B cell (primary cell): ENCODE results near the gene MAGEB17. TPM values are rescaled to one million over a fixed set of nuclear protein-coding genes. Genes with fewer than 3 reads are reported as not detected.

Source experiments
- ATAC-seq: fragments of 200-7000 bp; cut with Tn5 transposase; one replicate; pipeline ENCODE4 v1.10.0; 2021; ENCODE audit warnings: low read depth, mild to moderate bottlenecking, moderate number of reproducible peaks, moderate library complexity
- CTCF ChIA-PET: fragments of 350-600 bp; sonication (Branson Sonifier 250); formaldehyde crosslinking; loops from one replicate; lab custom pipeline; 2021; ENCODE audit warnings: antibody characterized with exemption, inconsistent platforms; lab: Charles Lee
- POLR2A ChIA-PET: fragments of 350-600 bp; sonication (Branson Sonifier 250); formaldehyde crosslinking; loops from one replicate; lab custom pipeline; 2021; ENCODE audit warnings: antibody characterized with exemption; lab: Charles Lee
- DNase-seq: peaks from one replicate; pipeline ENCODE4 v3.0.0; 2013
- H2AFZ ChIP-seq: 2 replicates; pipeline ENCODE4 v1.6.1; 2012; ENCODE audit warnings: mild to moderate bottlenecking, low read depth, low read length; ENCODE audit not compliant: insufficient read depth, poor library complexity, severe bottlenecking
- H3K27ac ChIP-seq, 2 donors: 1 replicate in 1 of 2; 2 replicates in 1 of 2; pipeline ENCODE4 v1.5.1; 2012 to 2013; ENCODE audit warnings: low read length in 2 of 2, mild to moderate bottlenecking in 2 of 2, moderate library complexity in 1 of 2
- H3K27me3 ChIP-seq, 4 experiments: fragments of 200-600 bp in 1 of 4; sonication (generic) in 1 of 4; replicated peaks in 1 of 4; 1 replicate in 2 of 4; 2 replicates in 2 of 4; pipeline versions ENCODE4 v1.6.1 to v1.7.0; 2013 to 2016; ENCODE audit warnings: low read length in 3 of 4, mild to moderate bottlenecking in 2 of 4, mixed read lengths in 1 of 4, moderate library complexity in 1 of 4; ENCODE audit not compliant: insufficient read depth in 4 of 4, control insufficient read depth in 3 of 4; ENCODE audit errors: control extremely low read depth in 1 of 4
- H3K36me3 ChIP-seq, 2 experiments: replicated peaks in 1 of 2; 1 replicate in 1 of 2; 2 replicates in 1 of 2; pipeline versions ENCODE4 v1.6.1 to v1.7.1; 2013; ENCODE audit warnings: low read length in 1 of 2; ENCODE audit not compliant: insufficient read depth in 2 of 2, control insufficient read depth in 1 of 2; ENCODE audit errors: control extremely low read depth in 1 of 2, extremely low read depth in 1 of 2
- H3K4me1 ChIP-seq, 2 donors: fragments of 200-600 bp in 1 of 2; sonication (generic) in 1 of 2; 1 replicate in 1 of 2; 2 replicates in 1 of 2; pipeline versions ENCODE4 v1.5.1 to v1.6.1; 2013 to 2017; ENCODE audit warnings: low read length in 2 of 2; ENCODE audit not compliant: control insufficient read depth in 2 of 2, insufficient read depth in 2 of 2
- H3K4me2 ChIP-seq: replicated peaks from 2 replicates; pipeline ENCODE3; 2012; ENCODE audit warnings: mild to moderate bottlenecking, low read depth, low read length; ENCODE audit not compliant: poor library complexity, severe bottlenecking
- H3K4me3 ChIP-seq, 5 experiments: fragments of 200-600 bp in 1 of 5; sonication (generic) in 1 of 5; 1 replicate in 3 of 5; 2 replicates in 2 of 5; pipeline versions ENCODE4 v1.5.1 to v1.7.0; 2011 to 2016; ENCODE audit warnings: low read length in 4 of 5, mild to moderate bottlenecking in 4 of 5, low read depth in 2 of 5, control low read depth in 1 of 5, moderate library complexity in 1 of 5; ENCODE audit not compliant: insufficient read depth in 1 of 5; ENCODE audit errors: control extremely low read depth in 1 of 5, extremely low read depth in 1 of 5
- H3K79me2 ChIP-seq: fragments of 200-600 bp; sonication (generic); one replicate; pipeline ENCODE4 v1.6.0; 2016; ENCODE audit warnings: low read length; ENCODE audit not compliant: control insufficient read depth, insufficient read depth
- H3K9ac ChIP-seq: fragments of 200-600 bp; sonication (generic); 2 replicates; pipeline ENCODE4 v1.6.1; 2017; ENCODE audit warnings: mild to moderate bottlenecking, low read length, moderate library complexity
- H3K9me3 ChIP-seq, 3 donors: one replicate each; pipeline versions ENCODE4 v1.6.1 to v1.7.1; 2013; ENCODE audit warnings: low read length in 2 of 3; ENCODE audit not compliant: control insufficient read depth in 2 of 3, insufficient read depth in 1 of 3; ENCODE audit errors: control extremely low read depth in 1 of 3
- H4K20me1 ChIP-seq: 2 replicates; pipeline ENCODE4 v1.6.0; 2012; ENCODE audit warnings: mild to moderate bottlenecking, low read length; ENCODE audit not compliant: insufficient read depth, control insufficient read depth, poor library complexity, severe bottlenecking
- H3K27ac Mint-ChIP-seq: one replicate; pipeline ENCODE4 v1.8.0; 2021; ENCODE audit warnings: mixed read lengths
- H3K27me3 Mint-ChIP-seq: one replicate; pipeline ENCODE4 v1.8.0; 2021; ENCODE audit warnings: mixed read lengths
- H3K4me1 Mint-ChIP-seq: one replicate; pipeline ENCODE4 v1.8.0; 2021; ENCODE audit warnings: mixed read lengths
- H3K4me3 Mint-ChIP-seq: one replicate; pipeline ENCODE4 v1.8.0; 2021; ENCODE audit warnings: mixed read lengths
- H3K9me3 Mint-ChIP-seq: one replicate; pipeline ENCODE4 v1.8.0; 2022; ENCODE audit warnings: mixed read lengths; ENCODE audit not compliant: insufficient read depth
- CTCF ChIP-seq: fragments of 200-600 bp; IDR thresholded peaks from one replicate; pipeline ENCODE4 v1.8.0; 2022; ENCODE audit warnings: antibody characterized with exemption, mild to moderate bottlenecking
- EZH2 ChIP-seq: IDR thresholded peaks from 2 replicates; pipeline ENCODE4 v1.6.1; 2012; ENCODE audit warnings: borderline replicate concordance, low read depth, mild to moderate bottlenecking, moderate library complexity, low read length; ENCODE audit not compliant: insufficient read depth, poor library complexity, severe bottlenecking
- WGBS: methylation state at CpG from one replicate; pipeline ENCODE4 v1.1.5; 2013; ENCODE audit warnings: missing lambda C conversion rate; ENCODE audit not compliant: insufficient coverage; 5-methylcytosine and 5-hydroxymethylcytosine counted together
- intact Hi-C: fragments of 100-400 bp; cut with micrococcal nuclease; formaldehyde crosslinking; loops from one replicate; pipeline ENCODE4 v1.10.0; 2022
- polyA plus RNA-seq: library from polyadenylated mRNA; depleted of rRNA; stranded (reverse); fragments of >200 nt; gene quantifications from 2 replicates; pipeline ENCODE4 v1.2.3, GENCODE V29; 2012
- total RNA-seq, 2 donors: library from RNA; stranded (reverse); fragments of 120-200 nt in 1 of 2; gene quantifications; 1 replicate in 1 of 2; 2 replicates in 1 of 2; pipeline versions ENCODE4 v1.2.3 to v1.2.4, GENCODE V29; 2013 to 2022

The MAGEB17 gene
- total and polyA plus RNA-seq, 2 donors (not counting 1 experiment from before 2014, with no cell fraction given), result 0.16 TPM; not detected in 1

DNA sequence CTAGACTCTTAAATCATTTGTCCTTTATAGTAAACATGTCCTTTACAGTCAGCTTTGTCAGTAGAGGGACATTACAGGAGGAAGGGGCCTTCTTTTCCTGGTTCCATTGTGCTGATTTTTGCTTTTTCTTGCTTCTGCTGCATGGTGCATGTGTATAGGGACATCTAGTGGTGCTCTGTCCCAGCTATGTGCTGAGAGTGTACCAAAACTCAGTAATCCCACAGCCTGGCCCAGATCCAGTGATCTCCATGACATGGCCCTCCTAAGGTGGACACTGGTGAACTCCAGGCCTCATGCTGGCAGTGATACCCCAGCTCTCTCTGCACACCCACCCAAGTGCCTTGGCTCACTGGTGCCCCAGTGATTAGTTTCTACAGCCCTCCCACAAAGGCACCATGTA lies 45.2 kb downstream of the MAGEB17 start:
- ATAC-seq, result no peak
- no peak overlapping the region for H3K4me3 Mint-ChIP-seq
- peak; percentile 4 for DNase-seq
- H3K4me3 ChIP-seq, result no peak overlapping the region
- no peak overlapping the region for H3K27ac ChIP-seq
- no peaks in the 10 kb centered on the region for H4K20me1 ChIP-seq
- H3K79me2 ChIP-seq, result no peaks in the 10 kb centered on the region
- no peaks in the 10 kb centered on the region for H3K36me3 ChIP-seq
- TF ChIP-seq EZH2, result no peak
- no peak for TF ChIP-seq CTCF
- no peaks in the 10 kb centered on the region for H3K27me3 ChIP-seq
- no peak overlapping the region for H3K9ac ChIP-seq
- H3K9me3 Mint-ChIP-seq, result no peaks in the 10 kb centered on the region
- no peaks in the 10 kb centered on the region for H3K4me1 ChIP-seq
- no peaks in the 10 kb centered on the region for H3K27me3 Mint-ChIP-seq
- no peak overlapping the region for H3K27ac Mint-ChIP-seq
- H3K4me2 ChIP-seq, result no peak overlapping the region
- H2AFZ ChIP-seq, result no peak overlapping the region
- ChIA-PET POLR2A (no interaction called here), CTCF (interaction anchor here (1.0 to 1.5 kb wide), 2 partner anchors 278 to 414 kb away, joined by 3 read pairs; no protein-coding TSS in a partner anchor)
- H3K9me3 ChIP-seq, result no peaks in the 10 kb centered on the region
- intact Hi-C loops, result loop anchor here (2.0 kb wide), 1 partner anchor 526 kb away; no protein-coding TSS in a partner anchor
- H3K4me1 Mint-ChIP-seq, result no peaks in the 10 kb centered on the region

- CTCF ChIA-PET, result no interaction called here
- H4K20me1 ChIP-seq, result no peaks in the 10 kb centered on the region
- no peak for TF ChIP-seq EZH2
- no peak for TF ChIP-seq CTCF
Measured at GRCh38 chrX:16213961-16214360, 46.7 kb downstream of the MAGEB17 start.

More at GRCh38 chrX:16213961-16214360, 46.7 kb downstream of the MAGEB17 start:
- H3K27ac ChIP-seq, result no peak overlapping the region
- Mint-ChIP-seq H3K27me3 (no peaks in the 10 kb centered on the region), H3K4me3 (no peak overlapping the region), H3K27ac (no peak overlapping the region), H3K4me1 (no peaks in the 10 kb centered on the region), H3K9me3 (no peaks in the 10 kb centered on the region)
- no peaks in the 10 kb centered on the region for H3K4me1 ChIP-seq
- no peaks in the 10 kb centered on the region for H3K36me3 ChIP-seq
- POLR2A ChIA-PET, result no interaction called here
- H3K79me2 ChIP-seq, result no peaks in the 10 kb centered on the region
- WGBS, result 67% methylated on average over 2 of the region's 2 CpGs
- no peak overlapping the region for H2AFZ ChIP-seq
- intact Hi-C loops, result loop anchor here (2.0 kb wide), 1 partner anchor 527 kb away; no protein-coding TSS in a partner anchor
- H3K27me3 ChIP-seq, result no peaks in the 10 kb centered on the region
- H3K9me3 ChIP-seq, result no peaks in the 10 kb centered on the region
- DNase-seq, result no peak
- no peak overlapping the region for H3K4me2 ChIP-seq
- H3K9ac ChIP-seq, result no peak overlapping the region
- H3K4me3 ChIP-seq, result no peak overlapping the region
- no peak for ATAC-seq
